Activated naive CD4-positive, alpha-beta T cell treated with anti-CD3 and anti-CD28 coated beads, Interleukin-2, amount 50 U/mL, for 24 hours (primary cell): ENCODE measurements around the gene ADCY4.
A peak's percentile ranks its signal among the peaks of the same experiment; 100 is the strongest.

Source experiments
- H3K27ac Mint-ChIP-seq: one replicate; pipeline ENCODE4 v1.8.0; 2021; ENCODE audit warnings: mild to moderate bottlenecking, mixed read lengths
- H3K27me3 Mint-ChIP-seq: one replicate; pipeline ENCODE4 v1.8.0; 2021; ENCODE audit warnings: mixed read lengths
- H3K36me3 Mint-ChIP-seq: one replicate; pipeline ENCODE4 v1.8.0; 2021; ENCODE audit warnings: mixed read lengths
- H3K4me1 Mint-ChIP-seq: one replicate; pipeline ENCODE4 v1.8.0; 2021; ENCODE audit warnings: mixed read lengths
- H3K4me3 Mint-ChIP-seq: one replicate; pipeline ENCODE4 v1.8.0; 2021; ENCODE audit warnings: mild to moderate bottlenecking, mixed read lengths
- H3K9me3 Mint-ChIP-seq: one replicate; pipeline ENCODE4 v1.8.0; 2021; ENCODE audit warnings: mixed read lengths

ADCY4 gene

DNA sequence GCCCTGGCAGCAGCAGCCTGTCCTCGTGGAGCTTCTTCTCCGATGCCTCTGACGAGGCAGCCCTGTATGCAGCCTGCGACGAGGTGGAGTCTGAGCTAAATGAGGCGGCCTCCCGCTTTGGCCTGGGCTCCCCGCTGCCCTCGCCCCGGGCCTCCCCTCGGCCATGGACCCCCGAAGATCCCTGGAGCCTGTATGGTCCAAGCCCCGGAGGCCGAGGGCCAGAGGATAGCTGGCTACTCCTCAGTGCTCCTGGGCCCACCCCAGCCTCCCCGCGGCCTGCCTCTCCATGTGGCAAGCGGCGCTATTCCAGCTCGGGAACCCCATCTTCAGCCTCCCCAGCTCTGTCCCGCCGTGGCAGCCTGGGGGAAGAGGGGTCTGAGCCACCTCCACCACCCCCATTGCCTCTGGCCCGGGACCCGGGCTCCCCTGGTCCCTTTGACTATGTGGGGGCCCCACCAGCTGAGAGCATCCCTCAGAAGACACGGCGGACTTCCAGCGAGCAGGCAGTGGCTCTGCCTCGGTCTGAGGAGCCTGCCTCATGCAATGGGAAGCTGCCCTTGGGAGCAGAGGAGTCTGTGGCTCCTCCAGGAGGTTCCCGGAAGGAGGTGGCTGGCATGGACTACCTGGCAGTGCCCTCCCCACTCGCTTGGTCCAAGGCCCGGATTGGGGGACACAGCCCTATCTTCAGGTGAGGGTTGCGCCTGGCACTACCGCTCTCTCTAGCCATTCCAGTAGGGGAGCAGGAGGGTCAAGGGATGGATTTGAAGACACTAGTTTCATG is 35.2 kb upstream of the ADCY4 start:
- Mint-ChIP-seq H3K4me1 (peaks cover 28% of the 10 kb centered on the region), H3K36me3 (no peaks in the 10 kb centered on the region), H3K27me3 (peaks cover 27% of the 10 kb centered on the region), H3K4me3 (no peak overlapping the region), H3K9me3 (no peaks in the 10 kb centered on the region), H3K27ac (no peak overlapping the region)

DNA sequence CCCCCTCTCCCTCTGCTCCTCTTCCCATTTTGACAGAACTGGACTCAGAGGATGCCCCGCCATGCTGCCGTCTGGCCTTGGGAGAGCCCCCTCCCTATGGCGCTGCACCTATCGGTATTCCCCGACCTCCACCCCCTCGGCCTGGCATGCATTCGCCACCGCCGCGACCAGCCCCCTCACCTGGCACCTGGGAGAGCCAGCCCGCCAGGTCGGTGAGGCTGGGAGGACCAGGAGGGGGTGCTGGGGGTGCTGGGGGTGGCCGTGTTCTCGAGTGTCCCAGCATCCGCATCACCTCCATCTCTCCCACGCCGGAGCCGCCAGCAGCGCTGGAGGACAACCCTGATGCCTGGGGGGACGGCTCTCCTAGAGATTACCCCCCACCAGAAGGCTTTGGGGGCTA is 34.6 kb upstream of the ADCY4 start:
- H3K4me1 Mint-ChIP-seq: peaks cover 28% of the 10 kb centered on the region

DNA sequence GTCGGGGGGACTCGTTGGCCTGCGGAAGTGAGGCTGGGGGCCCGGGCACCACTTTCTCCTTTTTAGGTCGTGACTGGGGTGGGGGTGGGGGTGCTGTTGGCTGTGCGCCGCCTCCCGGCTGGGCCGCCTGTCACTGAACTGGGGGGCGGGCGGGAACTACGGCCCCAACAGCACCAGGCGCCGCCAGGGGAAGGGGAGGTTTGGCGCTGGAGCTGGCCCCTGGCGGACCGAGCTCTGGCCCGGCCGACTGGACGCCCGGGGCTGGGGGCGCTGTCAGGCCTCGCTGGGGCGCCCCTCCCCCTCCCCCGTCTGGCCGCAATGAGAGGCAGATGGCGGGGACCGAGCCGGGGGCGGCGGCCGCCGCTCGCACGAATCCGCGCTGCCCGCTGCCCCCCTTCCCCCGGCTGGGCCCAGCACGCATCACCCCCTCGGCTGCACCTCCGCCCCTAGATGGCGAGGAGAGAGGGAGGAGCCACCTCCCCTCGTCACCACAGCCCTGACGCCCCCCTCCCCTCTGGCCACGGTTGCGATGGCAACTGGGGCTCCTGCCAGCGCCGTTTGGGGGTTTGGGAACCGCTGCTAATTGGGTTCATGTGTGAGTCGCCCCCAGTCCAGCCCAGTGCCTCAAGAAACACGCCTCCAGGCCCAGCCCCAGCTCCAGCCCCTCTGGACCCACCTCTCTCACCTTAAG is 33.8 kb upstream of the ADCY4 start:
- Mint-ChIP-seq H3K4me1 (peaks cover 28% of the 10 kb centered on the region), H3K36me3 (no peaks in the 10 kb centered on the region), H3K9me3 (no peaks in the 10 kb centered on the region), H3K27ac (no peak overlapping the region), H3K27me3 (peaks cover 30% of the 10 kb centered on the region), H3K4me3 (peak overlapping the region; percentile 70)

More for the DNA sequence above, 34.6 kb upstream of the ADCY4 start:
- Mint-ChIP-seq H3K36me3 (no peaks in the 10 kb centered on the region), H3K4me3 (peak overlapping the region; percentile 35), H3K27ac (no peak overlapping the region), H3K27me3 (peaks cover 30% of the 10 kb centered on the region), H3K9me3 (no peaks in the 10 kb centered on the region)

DNA sequence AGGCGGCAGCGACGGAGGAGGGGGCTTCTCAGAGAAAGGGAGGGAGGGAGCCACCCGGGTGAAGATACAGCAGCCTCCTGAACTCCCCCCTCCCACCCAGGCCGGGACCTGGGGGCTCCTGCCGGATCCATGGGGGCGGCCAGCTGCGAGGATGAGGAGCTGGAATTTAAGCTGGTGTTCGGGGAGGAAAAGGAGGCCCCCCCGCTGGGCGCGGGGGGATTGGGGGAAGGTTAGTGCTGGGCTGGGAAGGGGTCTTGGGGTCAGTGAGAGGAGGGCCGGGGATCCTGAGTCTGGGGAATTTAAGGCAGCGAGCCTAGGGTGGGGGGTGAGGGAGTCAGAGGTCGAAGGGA is 33.3 kb upstream of the ADCY4 start:
- Mint-ChIP-seq H3K27ac (no peak overlapping the region), H3K9me3 (no peaks in the 10 kb centered on the region), H3K4me1 (peaks cover 28% of the 10 kb centered on the region), H3K36me3 (no peaks in the 10 kb centered on the region), H3K4me3 (peak overlapping the region; percentile 70), H3K27me3 (peaks cover 31% of the 10 kb centered on the region)

DNA sequence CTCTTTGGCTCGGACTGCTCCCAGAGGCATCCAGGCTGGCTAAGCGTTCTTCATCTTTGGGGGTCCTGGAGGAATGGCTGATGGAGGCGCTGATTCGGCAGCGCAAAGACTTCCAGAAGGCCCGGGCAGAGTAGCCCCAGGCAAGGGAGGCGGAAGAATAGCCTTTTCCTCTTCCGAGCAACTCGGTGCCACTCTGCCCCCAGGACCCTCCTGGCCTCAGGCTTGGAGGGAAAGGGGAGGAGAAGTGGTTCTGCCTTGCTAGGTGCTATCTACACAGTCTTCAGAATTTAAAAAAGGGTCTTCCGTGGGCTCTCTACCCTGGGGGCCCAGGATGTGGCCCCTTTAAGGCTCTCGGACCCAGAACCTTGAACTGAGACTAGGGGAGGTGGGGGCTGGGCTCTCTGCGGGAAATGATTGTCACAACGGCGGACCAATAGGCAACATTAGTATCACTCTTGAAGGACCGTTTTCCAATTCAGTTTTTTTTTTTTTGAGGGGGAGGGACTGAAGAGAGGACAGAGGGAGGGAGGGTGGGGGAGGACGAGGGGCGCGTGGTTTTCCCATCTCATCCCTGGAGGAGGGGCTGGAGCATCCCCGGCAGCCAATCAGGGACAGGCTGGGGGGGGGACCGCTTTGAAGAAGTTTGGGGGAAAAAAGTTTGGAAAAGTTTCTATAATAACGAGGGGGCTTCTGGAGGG is 32.8 kb upstream of the ADCY4 start, which contains the start of gene NFATC4:
TSS of gene NFATC4 (plus strand) at position 671 of the 698 bp plus-strand sequence. CDS start 157 bp downstream, outside the sequence.
- H3K4me1 Mint-ChIP-seq: peaks cover 28% of the 10 kb centered on the region
- H3K4me3 Mint-ChIP-seq: peak within 1 kb of the TSS; percentile 84
- no peaks in the 10 kb centered on the region for H3K9me3 Mint-ChIP-seq
- no peak within 1 kb of the TSS for H3K27ac Mint-ChIP-seq
- H3K36me3 Mint-ChIP-seq: no peaks in the 10 kb centered on the region
- peaks cover 34% of the 10 kb centered on the region for H3K27me3 Mint-ChIP-seq

DNA sequence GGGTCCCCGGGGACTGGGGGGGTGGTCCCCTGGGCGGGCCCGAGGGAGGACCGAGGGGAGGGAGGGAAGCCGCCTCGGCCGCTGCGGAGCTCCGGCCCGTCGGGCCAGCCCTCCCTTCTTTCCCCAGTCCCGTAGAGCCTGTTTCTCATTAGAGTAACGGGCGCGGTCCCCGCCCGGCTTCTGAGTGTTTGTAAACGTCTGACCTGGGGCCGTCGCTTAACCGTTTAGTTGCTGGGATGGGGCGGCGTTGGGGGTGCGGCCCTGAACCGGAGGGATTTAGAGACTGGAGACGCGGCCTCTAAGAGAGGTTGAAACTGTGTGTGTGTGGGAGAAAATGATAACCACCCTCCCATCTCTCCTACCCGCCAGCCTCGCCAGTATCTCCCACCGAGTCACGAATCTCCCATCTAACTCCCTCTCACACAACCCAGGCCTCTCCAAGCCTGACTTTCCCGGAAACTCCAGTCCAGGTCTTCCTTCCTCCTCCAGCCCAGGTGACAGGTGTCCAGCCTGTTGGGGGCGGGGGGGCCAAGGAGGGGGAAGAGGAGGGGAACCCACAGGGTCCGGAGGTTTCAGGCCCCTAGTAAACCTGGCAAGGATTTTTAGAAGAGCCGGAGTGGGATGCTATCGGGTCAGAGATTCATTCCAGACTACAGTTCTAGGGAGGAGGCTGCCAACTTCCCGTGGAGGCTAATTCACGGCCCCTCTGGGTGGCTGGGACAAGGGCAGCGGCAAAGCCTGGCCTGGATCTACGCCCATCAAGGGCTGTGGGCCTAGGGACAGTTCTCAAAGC is 32.0 kb upstream of the ADCY4 start:
- H3K27me3 Mint-ChIP-seq: peaks cover 38% of the 10 kb centered on the region

DNA sequence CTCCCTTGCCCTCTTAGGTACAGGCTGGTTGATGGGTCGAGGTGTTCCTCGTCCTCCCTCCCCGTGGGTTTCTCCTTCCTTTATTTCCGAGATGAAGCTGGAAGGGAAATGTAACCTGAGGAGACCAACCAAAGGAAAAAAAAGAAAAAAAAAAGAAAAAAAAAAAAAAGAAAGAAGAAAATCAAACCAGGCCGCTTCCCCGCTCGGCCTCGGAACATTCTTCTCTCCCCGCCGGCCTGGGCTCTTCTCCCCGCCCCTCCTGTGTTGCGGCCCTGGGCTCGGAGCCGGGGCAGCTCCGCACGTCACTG is 31.5 kb upstream of the ADCY4 start:
- Mint-ChIP-seq H3K27ac (no peak overlapping the region), H3K9me3 (no peaks in the 10 kb centered on the region), H3K27me3 (peaks cover 41% of the 10 kb centered on the region), H3K4me3 (peak overlapping the region; percentile 84), H3K4me1 (peaks cover 28% of the 10 kb centered on the region), H3K36me3 (no peaks in the 10 kb centered on the region)

More for the DNA sequence above, 32.0 kb upstream of the ADCY4 start:
- H3K4me3 Mint-ChIP-seq: peak overlapping the region; percentile 84
- peaks cover 28% of the 10 kb centered on the region for H3K4me1 Mint-ChIP-seq
- H3K9me3 Mint-ChIP-seq: no peaks in the 10 kb centered on the region
- no peaks in the 10 kb centered on the region for H3K36me3 Mint-ChIP-seq
- H3K27ac Mint-ChIP-seq: no peak overlapping the region

DNA sequence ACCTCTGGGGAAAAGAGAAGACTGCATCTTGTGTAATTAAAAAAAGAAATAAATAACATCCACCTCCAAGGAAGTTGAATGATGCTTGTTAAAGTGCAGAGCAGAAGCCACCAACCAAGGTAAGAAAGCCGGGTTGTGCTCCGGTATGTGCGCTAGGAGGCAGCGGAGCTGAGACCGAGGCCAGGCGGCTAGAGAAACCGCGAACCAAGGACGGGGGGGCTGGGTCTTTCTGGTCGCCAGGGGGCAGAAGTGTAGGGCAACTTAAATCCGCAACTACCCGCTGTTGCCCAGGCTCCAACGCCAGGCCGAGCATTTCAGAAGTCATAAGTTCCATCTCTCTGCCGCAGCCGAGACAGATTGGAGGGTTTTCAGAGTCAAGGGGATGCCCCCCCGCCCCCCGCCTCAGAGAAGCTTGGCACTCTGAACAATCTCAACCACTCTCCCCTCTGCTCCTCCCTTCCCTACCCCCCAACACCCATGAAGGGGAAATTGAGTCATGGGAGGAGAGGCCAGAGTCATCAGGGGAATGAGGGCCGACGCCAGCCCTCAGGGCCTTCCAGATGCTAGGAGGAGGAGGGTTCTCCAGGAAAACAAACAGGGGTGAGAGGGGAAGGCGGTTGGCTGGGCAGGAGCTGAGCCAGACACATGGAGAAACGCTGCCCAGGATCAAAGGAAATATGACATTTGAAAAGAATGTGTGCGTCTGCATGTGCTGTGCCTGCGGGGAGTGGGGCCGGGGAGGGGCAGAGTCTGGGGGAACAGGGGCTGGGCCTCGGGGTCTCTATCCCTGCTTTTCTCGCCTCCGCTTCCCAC is 30.9 kb upstream of the ADCY4 start:
- Mint-ChIP-seq H3K9me3 (no peaks in the 10 kb centered on the region), H3K4me3 (peak overlapping the region; percentile 84), H3K27ac (peak overlapping the region; percentile 35), H3K4me1 (peaks cover 28% of the 10 kb centered on the region), H3K27me3 (peaks cover 41% of the 10 kb centered on the region), H3K36me3 (no peaks in the 10 kb centered on the region)

DNA sequence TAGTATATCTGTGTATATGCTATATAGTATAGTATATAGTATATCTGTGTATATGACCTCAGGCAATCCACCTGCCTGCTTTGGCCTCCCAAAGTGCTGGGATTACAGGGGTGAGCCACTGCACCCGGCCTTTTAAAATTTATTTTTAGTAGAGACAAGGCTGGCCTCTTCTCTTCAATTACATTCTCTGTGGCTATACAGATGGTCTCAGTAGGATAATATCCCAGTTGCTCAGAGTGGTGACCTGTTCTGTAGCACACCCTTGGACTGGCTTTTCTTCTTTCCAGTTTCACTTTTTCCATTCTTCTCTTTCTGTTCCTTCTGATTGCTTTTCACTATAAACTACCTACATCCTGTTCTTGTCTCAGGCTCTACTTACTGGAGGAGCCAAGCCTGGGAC is 30.0 kb upstream of the ADCY4 start:
- H3K4me1 Mint-ChIP-seq: peaks cover 28% of the 10 kb centered on the region
- H3K27me3 Mint-ChIP-seq: peaks cover 41% of the 10 kb centered on the region
- no peaks in the 10 kb centered on the region for H3K36me3 Mint-ChIP-seq
- H3K4me3 Mint-ChIP-seq: no peak overlapping the region
- H3K27ac Mint-ChIP-seq: no peak overlapping the region
- H3K9me3 Mint-ChIP-seq: no peaks in the 10 kb centered on the region

DNA sequence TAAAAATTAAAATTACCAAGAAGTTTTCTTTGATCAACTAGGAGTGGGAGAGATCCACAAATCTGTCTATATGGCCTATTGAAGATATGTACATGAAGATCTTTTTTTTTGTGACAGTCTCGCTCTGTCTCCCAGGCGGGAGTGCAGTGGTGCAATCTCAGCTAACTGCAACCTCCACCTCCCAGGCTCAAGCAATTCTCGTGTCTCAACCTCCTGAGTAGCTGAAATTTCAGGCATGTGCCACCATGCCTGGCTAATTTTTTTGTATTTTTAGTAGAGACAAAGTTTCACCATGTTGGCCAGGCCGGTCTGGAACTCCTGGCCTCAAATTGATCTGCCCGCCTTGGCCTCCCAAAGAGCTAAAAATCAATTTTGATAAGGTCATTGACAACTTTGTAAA is 28.5 kb upstream of the ADCY4 start:
- no peaks in the 10 kb centered on the region for H3K9me3 Mint-ChIP-seq
- H3K36me3 Mint-ChIP-seq: no peaks in the 10 kb centered on the region
- peaks cover 24% of the 10 kb centered on the region for H3K4me1 Mint-ChIP-seq
- peaks cover 38% of the 10 kb centered on the region for H3K27me3 Mint-ChIP-seq
- H3K27ac Mint-ChIP-seq: no peak overlapping the region
- no peak overlapping the region for H3K4me3 Mint-ChIP-seq

DNA sequence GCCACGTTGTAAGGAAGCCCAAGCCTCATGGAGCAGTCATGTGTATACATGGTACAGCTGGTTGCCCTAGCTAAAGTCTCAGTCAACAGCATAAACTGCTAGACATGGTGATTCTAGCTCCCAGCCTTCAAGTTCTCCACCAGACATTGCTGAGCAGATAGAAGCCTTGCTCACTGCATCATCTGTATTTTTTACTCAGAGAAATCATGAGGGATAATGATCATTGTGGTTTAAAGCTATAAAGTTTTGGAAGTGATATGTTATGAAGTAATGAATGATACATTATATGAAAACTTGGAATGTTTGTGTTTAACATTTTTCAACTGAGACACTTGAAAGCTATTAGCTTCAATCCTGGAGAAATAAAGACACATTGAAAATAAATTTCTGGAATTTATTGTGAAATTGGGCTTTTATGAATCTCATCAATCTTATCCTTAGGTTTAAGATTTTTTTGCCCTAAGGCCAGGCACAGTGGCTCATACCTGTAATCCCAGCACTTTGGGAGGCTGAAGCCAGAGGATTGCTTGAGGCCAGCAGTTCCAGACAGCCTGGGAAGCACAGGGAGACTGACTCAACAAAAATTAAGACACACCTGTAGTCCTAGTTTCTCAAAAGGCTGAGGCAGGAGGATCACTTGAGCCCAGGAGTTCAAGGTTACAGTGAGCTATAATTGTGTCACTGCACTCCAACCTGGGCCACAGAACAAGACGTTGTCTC is 27.5 kb upstream of the ADCY4 start:
- Mint-ChIP-seq H3K27me3 (peaks cover 34% of the 10 kb centered on the region), H3K4me3 (no peak overlapping the region)

DNA sequence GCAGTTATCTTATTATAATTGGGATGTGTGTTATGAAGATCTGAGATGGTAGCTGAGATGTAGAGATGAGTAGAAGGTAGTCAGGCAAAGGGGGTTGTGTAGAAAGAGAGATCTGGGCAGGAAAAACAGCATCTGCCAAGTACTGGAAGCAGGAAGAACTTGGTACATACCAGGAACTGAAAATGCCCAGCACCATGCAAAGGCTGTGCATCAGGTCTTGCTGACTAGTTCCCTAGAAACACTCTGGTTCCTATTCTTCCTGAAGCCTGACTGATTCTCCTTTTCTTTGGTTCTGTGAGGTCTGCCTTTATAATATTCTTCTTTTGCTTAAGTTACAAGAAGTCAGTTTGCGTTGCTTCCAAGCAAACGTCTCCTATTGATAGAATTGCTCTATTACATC is 26.5 kb upstream of the ADCY4 start:
- Mint-ChIP-seq H3K36me3 (no peaks in the 10 kb centered on the region), H3K27ac (no peak overlapping the region), H3K4me3 (no peak overlapping the region), H3K27me3 (peaks cover 29% of the 10 kb centered on the region), H3K4me1 (peaks cover 11% of the 10 kb centered on the region), H3K9me3 (no peaks in the 10 kb centered on the region)

More for the DNA sequence above, 27.5 kb upstream of the ADCY4 start:
- Mint-ChIP-seq H3K27ac (no peak overlapping the region), H3K4me1 (peaks cover 19% of the 10 kb centered on the region), H3K36me3 (no peaks in the 10 kb centered on the region), H3K9me3 (no peaks in the 10 kb centered on the region)

DNA sequence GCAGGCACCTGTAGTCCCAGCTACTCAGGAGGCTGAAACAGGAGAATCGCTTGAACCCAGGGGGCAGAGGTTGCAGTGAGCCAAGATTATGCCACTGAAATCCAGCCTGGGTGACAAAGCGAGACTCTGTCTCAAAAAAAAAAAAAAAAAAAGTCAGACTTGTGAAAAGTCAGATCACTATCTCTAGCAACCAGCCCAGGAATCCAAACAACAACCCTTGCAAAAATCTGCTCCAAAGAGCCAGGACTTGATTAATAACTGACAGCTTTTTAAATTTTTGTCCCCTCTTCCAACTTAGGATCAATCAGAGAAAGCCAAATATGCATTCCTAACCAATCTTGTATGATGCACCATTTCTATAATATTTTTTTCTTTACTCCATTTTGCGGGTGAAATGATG is 25.4 kb upstream of the ADCY4 start:
- peaks cover 21% of the 10 kb centered on the region for H3K27me3 Mint-ChIP-seq
- no peak overlapping the region for H3K4me3 Mint-ChIP-seq
- H3K27ac Mint-ChIP-seq: no peak overlapping the region
- H3K36me3 Mint-ChIP-seq: no peaks in the 10 kb centered on the region
- peaks cover 2% of the 10 kb centered on the region for H3K4me1 Mint-ChIP-seq
- H3K9me3 Mint-ChIP-seq: no peaks in the 10 kb centered on the region

DNA sequence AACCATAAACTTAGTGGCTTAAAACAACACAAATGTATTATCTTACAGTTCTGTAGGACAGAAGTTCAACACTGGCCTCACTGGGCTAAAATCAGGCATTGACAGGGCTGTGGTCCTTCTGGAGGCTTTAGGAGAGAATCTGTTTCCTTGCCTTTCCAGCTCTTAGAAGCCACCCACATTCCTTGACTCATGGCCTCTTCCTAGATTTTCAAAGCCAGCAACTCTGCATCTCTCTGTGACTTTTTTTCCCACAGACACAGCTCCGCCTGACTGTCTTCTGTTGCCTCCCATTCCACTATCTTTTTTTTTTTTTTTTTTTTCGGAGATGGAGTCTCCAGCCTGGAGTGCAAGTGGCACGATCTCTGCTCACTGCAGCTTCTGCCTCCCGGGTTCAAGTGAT is 21.3 kb upstream of the ADCY4 start:
- Mint-ChIP-seq H3K9me3 (no peaks in the 10 kb centered on the region), H3K4me1 (no peaks in the 10 kb centered on the region), H3K27me3 (peaks cover 12% of the 10 kb centered on the region), H3K27ac (no peak overlapping the region), H3K4me3 (no peak overlapping the region), H3K36me3 (no peaks in the 10 kb centered on the region)
